Endodermal cell (in vitro differentiated cells): ENCODE results near the gene ADCY3. TPM values are rescaled to one million over a fixed set of nuclear protein-coding genes. Genes with fewer than 3 reads are reported as not detected.
A peak's percentile ranks its signal among the peaks of the same experiment; 100 is the strongest.

ENCODE experiments used
- DNase-seq: peaks from one replicate; pipeline ENCODE4 v3.0.0-alpha.2; 2017
- H3K27ac ChIP-seq: 2 replicates; pipeline ENCODE4 v1.5.1; 2013; ENCODE audit warnings: mild to moderate bottlenecking, low read depth, low read length, moderate library complexity
- H3K27me3 ChIP-seq: 2 replicates; pipeline ENCODE4 v1.6.1; 2013; ENCODE audit warnings: mild to moderate bottlenecking, low read length, moderate library complexity; ENCODE audit not compliant: insufficient read depth, control insufficient read depth, poor library complexity, severe bottlenecking
- H3K36me3 ChIP-seq: 2 replicates; pipeline ENCODE4 v1.7.0; 2013; ENCODE audit warnings: mild to moderate bottlenecking, low read length, moderate library complexity; ENCODE audit not compliant: control insufficient read depth, insufficient read depth
- H3K4me1 ChIP-seq: one replicate; pipeline ENCODE4 v1.7.0; 2013; ENCODE audit warnings: low read length; ENCODE audit not compliant: control insufficient read depth, insufficient read depth
- H3K4me3 ChIP-seq: 2 replicates; pipeline ENCODE4 v1.5.1; 2013; ENCODE audit warnings: mild to moderate bottlenecking, low read length, moderate library complexity
- H3K9ac ChIP-seq: 2 replicates; pipeline ENCODE4 v1.6.1; 2013; ENCODE audit warnings: mild to moderate bottlenecking, low read length, moderate library complexity; ENCODE audit not compliant: poor library complexity, severe bottlenecking; ENCODE audit errors: extremely low read depth
- H3K9me3 ChIP-seq: 2 replicates; pipeline ENCODE4 v1.6.1; 2013; ENCODE audit warnings: mild to moderate bottlenecking, low read length, moderate library complexity; ENCODE audit not compliant: control insufficient read depth
- H3K27ac Mint-ChIP-seq: 2 replicates; pipeline ENCODE4 v1.8.0; 2020; ENCODE audit warnings: mixed read lengths
- H3K27me3 Mint-ChIP-seq: 2 replicates; pipeline ENCODE4 v1.8.0; 2021; ENCODE audit warnings: mild to moderate bottlenecking, mixed read lengths; ENCODE audit not compliant: insufficient read depth
- H3K36me3 Mint-ChIP-seq: 2 replicates; pipeline ENCODE4 v1.8.0; 2020; ENCODE audit warnings: low read depth, mixed read lengths
- H3K4me1 Mint-ChIP-seq: 2 replicates; pipeline ENCODE4 v1.8.0; 2020; ENCODE audit warnings: mixed read lengths
- H3K4me3 Mint-ChIP-seq: 2 replicates; pipeline ENCODE4 v1.8.0; 2020; ENCODE audit warnings: mild to moderate bottlenecking, moderate library complexity, mixed read lengths
- H3K9me3 Mint-ChIP-seq: 2 replicates; pipeline ENCODE4 v1.8.0; 2020; ENCODE audit warnings: mild to moderate bottlenecking, mixed read lengths
- WGBS, 2 experiments: methylation state at CpG; one replicate each; pipeline versions ENCODE4 v1.1.5 to v1.1.7; 2013; ENCODE audit warnings: missing lambda C conversion rate in 2 of 2, mixed read lengths in 1 of 2; ENCODE audit not compliant: insufficient coverage in 1 of 2, insufficient read length in 1 of 2; 5-methylcytosine and 5-hydroxymethylcytosine counted together
- total RNA-seq, 2 donors: library from RNA; stranded (reverse); fragmentation: NEBNext Ultra II Directional in 1 of 2; extraction: Animal tissue kit (Norgen Biotek cat#: 25700) in 1 of 2; gene quantifications; 2 replicates in 1 of 2; 3 replicates in 1 of 2; pipeline ENCODE4 v1.2.1, GENCODE V29; 2021
- TF ChIP-seq, protein P1 (sequence below): fragments of 200-600 bp; sonication (generic); conservative IDR thresholded peaks from 2 replicates; pipeline ENCODE4 v1.5.0; 2021; ENCODE audit warnings: antibody characterized with exemption, mild to moderate bottlenecking

The ADCY3 gene
- total RNA-seq, 2 donors from 2014 or later = 29.8 to 41.2 TPM

DNA sequence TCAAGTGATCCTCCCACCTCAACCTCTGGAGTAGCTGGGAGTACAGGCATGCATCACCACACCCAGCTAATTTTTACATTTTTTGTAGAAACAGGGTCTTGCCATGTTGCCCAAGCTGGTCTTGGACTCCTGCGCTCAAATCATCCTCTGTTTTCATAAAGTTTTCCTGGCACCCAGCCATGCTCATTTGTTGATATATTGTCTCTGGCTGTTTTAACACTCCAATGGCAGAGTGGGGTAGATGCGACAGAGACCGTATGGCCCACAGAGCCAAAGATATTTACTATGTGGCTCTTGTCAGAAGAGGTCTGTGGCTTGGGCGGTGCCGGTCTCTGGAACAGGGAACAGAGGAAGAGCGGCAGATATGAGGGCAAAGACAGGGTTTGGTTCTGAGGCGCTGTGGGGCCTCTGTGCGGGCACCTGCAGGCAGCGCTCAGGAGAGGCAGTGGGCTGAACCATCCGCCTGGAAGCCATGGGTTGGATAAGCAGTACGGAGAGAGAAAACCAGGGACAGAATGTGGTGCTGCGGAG lies 76.6 kb downstream of the ADCY3 start:
- H3K4me3 ChIP-seq = no peak overlapping the region
- H3K9me3 ChIP-seq = peaks cover 18% of the 10 kb centered on the region
- no peak for DNase-seq
- no peaks in the 10 kb centered on the region for H3K27me3 ChIP-seq
- TF ChIP-seq, protein P1, sequence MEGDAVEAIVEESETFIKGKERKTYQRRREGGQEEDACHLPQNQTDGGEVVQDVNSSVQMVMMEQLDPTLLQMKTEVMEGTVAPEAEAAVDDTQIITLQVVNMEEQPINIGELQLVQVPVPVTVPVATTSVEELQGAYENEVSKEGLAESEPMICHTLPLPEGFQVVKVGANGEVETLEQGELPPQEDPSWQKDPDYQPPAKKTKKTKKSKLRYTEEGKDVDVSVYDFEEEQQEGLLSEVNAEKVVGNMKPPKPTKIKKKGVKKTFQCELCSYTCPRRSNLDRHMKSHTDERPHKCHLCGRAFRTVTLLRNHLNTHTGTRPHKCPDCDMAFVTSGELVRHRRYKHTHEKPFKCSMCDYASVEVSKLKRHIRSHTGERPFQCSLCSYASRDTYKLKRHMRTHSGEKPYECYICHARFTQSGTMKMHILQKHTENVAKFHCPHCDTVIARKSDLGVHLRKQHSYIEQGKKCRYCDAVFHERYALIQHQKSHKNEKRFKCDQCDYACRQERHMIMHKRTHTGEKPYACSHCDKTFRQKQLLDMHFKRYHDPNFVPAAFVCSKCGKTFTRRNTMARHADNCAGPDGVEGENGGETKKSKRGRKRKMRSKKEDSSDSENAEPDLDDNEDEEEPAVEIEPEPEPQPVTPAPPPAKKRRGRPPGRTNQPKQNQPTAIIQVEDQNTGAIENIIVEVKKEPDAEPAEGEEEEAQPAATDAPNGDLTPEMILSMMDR = no peak
- H3K9ac ChIP-seq = no peak overlapping the region
- no peak overlapping the region for H3K4me3 Mint-ChIP-seq
- WGBS, 2 experiments = 94% methylated on average over 12 of the region's 12 CpGs
- H3K9me3 Mint-ChIP-seq = peaks cover 28% of the 10 kb centered on the region
- H3K4me1 ChIP-seq = no peaks in the 10 kb centered on the region
- no peak overlapping the region for H3K27ac Mint-ChIP-seq
- peaks cover 24% of the 10 kb centered on the region for H3K36me3 Mint-ChIP-seq
- H3K27ac ChIP-seq = no peak overlapping the region
- H3K4me1 Mint-ChIP-seq = no peaks in the 10 kb centered on the region
- no peaks in the 10 kb centered on the region for H3K27me3 Mint-ChIP-seq
- H3K36me3 ChIP-seq = no peaks in the 10 kb centered on the region

DNA sequence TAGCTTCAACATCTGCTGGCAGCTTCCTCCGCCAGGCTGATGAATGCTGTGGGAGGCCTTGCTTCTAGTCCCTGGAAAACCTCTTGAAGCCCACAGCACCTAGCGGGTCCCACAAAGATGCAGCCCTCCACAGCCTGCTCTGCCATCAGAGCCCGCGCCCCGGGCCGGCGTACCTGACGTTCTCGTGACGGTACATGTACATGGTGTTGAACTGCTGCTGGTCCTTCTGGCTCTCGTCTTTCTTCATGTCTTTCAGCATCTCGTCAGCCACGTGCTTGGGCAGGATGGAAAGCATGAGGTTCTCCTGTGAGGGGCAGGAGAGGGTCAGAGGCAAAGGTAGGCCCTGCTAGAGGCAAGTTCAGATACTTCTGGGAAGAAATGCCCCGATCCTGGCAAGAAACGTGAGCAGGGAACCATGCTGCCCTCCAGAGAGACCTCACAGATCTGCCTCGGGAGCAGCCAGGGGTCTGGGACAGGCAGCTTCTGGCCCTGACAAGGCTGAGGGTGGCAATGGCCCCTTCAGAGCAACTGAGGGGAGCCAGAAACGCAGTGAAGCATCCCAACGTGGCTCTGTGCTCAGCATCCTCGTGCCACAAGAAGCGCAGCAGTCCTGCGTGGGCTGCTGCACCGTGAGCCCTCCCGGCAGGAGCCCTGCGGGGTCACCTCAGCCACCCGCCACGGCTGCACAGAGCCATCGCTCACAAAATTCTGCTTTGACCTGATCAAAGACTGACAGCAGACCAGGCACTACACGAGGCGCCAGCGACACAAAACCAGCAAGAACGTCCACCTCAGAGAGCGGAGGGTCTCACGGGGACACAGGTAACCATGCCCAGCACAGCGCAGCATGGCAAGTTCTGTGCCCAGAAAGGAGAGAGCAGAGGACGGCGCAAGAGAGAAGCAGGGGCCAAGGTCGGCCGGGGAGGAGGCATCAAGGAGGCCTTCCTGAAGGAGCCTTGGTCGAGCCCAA lies 77.7 kb downstream of the ADCY3 start:
- no peak overlapping the region for H3K27ac ChIP-seq
- no peak overlapping the region for H3K4me3 ChIP-seq
- DNase-seq = no peak
- no peaks in the 10 kb centered on the region for H3K27me3 ChIP-seq
- H3K4me1 ChIP-seq = no peaks in the 10 kb centered on the region
- H3K27me3 Mint-ChIP-seq = no peaks in the 10 kb centered on the region
- TF ChIP-seq, protein P1 = no peak
- peak overlapping the region; percentile 35 for H3K27ac Mint-ChIP-seq
- H3K9me3 ChIP-seq = peaks cover 14% of the 10 kb centered on the region
- WGBS, 2 experiments = 93 to 96% methylated on average over 37 to 39 of the region's 39 CpGs
- no peaks in the 10 kb centered on the region for H3K36me3 ChIP-seq
- peaks cover 18% of the 10 kb centered on the region for H3K36me3 Mint-ChIP-seq
- H3K9me3 Mint-ChIP-seq = peaks cover 20% of the 10 kb centered on the region
- H3K4me3 Mint-ChIP-seq = no peak overlapping the region
- no peaks in the 10 kb centered on the region for H3K4me1 Mint-ChIP-seq
- no peak overlapping the region for H3K9ac ChIP-seq

DNA sequence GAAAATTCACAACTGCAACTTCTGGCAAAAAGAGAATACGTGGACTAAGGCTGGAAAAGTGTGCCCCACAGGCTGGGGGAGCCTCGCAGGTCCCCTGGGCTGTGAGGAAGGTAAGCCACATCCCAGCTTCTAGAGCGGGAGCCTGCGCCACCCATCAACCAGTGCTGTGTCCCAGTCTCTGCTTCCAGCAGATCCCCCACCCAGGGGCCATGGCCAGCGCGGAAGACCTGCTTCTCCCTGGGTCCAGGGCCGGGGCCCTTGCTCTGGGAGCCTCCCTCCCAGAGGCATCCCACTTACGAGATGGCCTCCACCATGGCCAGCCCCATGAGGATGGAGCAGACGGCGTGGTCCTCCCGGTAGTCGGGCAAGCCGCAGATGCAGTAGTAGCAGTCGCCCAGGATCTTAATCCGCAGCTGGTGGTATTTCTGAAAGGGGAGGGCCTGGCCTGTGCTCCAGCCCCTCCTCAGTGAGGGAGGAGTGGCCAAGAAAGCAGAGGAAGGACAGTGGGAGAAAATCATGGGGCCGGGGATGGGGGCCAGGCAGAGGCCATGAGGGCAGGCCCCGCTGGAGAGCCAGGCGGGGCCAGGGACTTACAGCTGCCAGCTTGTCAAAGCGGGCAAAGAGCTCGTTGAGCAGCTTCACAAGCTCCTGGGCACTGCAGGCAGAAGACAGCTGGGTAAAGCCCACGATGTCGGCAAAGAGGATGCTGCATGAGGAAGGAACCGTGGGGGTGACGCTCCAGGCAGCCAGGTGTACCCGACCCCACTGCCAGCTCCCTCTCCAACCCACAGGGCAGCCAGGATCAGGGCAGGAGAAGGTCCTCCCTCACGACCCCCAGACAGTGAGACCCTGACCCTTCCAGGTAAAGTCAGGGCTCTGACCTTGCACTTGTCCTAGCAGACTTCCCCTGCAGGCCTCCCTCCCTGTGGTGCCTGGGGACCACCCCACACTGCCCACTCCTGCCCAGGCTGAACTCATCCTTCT lies 78.8 kb downstream of the ADCY3 start:
- H3K9me3 ChIP-seq = peaks cover 6% of the 10 kb centered on the region
- peaks cover 12% of the 10 kb centered on the region for H3K36me3 Mint-ChIP-seq
- no peaks in the 10 kb centered on the region for H3K4me1 Mint-ChIP-seq
- 92 to 94% methylated on average over 17 to 26 of the region's 26 CpGs for whole genome bisulfite sequencing, 2 experiments
- H3K36me3 ChIP-seq = no peaks in the 10 kb centered on the region
- no peak overlapping the region for H3K27ac Mint-ChIP-seq
- no peak for DNase-seq
- H3K27ac ChIP-seq = no peak overlapping the region
- H3K27me3 ChIP-seq = no peaks in the 10 kb centered on the region
- H3K4me3 Mint-ChIP-seq = no peak overlapping the region
- peaks cover 9% of the 10 kb centered on the region for H3K9me3 Mint-ChIP-seq
- no peak overlapping the region for H3K4me3 ChIP-seq
- H3K27me3 Mint-ChIP-seq = no peaks in the 10 kb centered on the region
- TF ChIP-seq, protein P1 = no peak
- no peak overlapping the region for H3K9ac ChIP-seq
- no peaks in the 10 kb centered on the region for H3K4me1 ChIP-seq
